H9 (cell line): ENCODE results near the gene IGF2. TPM values are rescaled to one million over a fixed set of nuclear protein-coding genes. Genes with fewer than 3 reads are reported as not detected.

ENCODE experiments used
- DNase-seq: peaks from one replicate; pipeline ENCODE4 v3.0.0-alpha.2; 2017
- H2AFZ ChIP-seq: one replicate; pipeline ENCODE4 v1.6.1; 2013; ENCODE audit warnings: mild to moderate bottlenecking, low read length, control low read depth, moderate library complexity
- H2AK5ac ChIP-seq: 2 replicates; pipeline ENCODE4 v1.6.1; 2013; ENCODE audit warnings: low read length, control low read depth, mixed read lengths; ENCODE audit not compliant: insufficient read length
- H2BK120ac ChIP-seq: one replicate; pipeline ENCODE4 v1.6.1; 2013; ENCODE audit warnings: low read depth, mild to moderate bottlenecking, low read length, control low read depth, inconsistent platforms; ENCODE audit not compliant: poor library complexity, severe bottlenecking
- H2BK12ac ChIP-seq: 2 replicates; pipeline ENCODE4 v1.6.1; 2013; ENCODE audit warnings: low read length, control low read depth, mixed read lengths, low read depth; ENCODE audit not compliant: insufficient read length
- H2BK15ac ChIP-seq: 2 replicates; pipeline ENCODE4 v1.6.1; 2013; ENCODE audit warnings: low read depth, low read length, control low read depth
- H2BK20ac ChIP-seq: one replicate; pipeline ENCODE4 v1.6.1; 2013; ENCODE audit warnings: low read depth, mild to moderate bottlenecking, low read length, control low read depth, inconsistent platforms; ENCODE audit not compliant: poor library complexity, severe bottlenecking
- H2BK5ac ChIP-seq: 2 replicates; pipeline ENCODE4 v1.6.1; 2013; ENCODE audit warnings: low read length, control low read depth, mixed read lengths; ENCODE audit not compliant: insufficient read length
- H3K14ac ChIP-seq: 2 replicates; pipeline ENCODE4 v1.6.1; 2013; ENCODE audit warnings: low read length, control low read depth; ENCODE audit not compliant: insufficient read depth
- H3K18ac ChIP-seq: 2 replicates; pipeline ENCODE4 v1.6.1; 2013; ENCODE audit warnings: low read depth, mild to moderate bottlenecking, mixed read lengths, low read length, control low read depth; ENCODE audit not compliant: insufficient read length
- H3K23ac ChIP-seq: 2 replicates; pipeline ENCODE4 v1.6.1; 2013; ENCODE audit warnings: low read length, control low read depth, mixed read lengths, low read depth; ENCODE audit not compliant: insufficient read length
- H3K23me2 ChIP-seq: 2 replicates; pipeline ENCODE4 v1.6.1; 2013; ENCODE audit warnings: low read depth, mild to moderate bottlenecking, mixed read lengths, low read length, control low read depth; ENCODE audit not compliant: insufficient read length, poor library complexity, severe bottlenecking
- H3K27ac ChIP-seq: 2 replicates; pipeline ENCODE4 v1.5.1; 2013; ENCODE audit warnings: low read length, control low read depth, mixed read lengths, low read depth; ENCODE audit not compliant: insufficient read length
- H3K27me3 ChIP-seq: 2 replicates; pipeline ENCODE4 v1.6.1; 2013; ENCODE audit warnings: low read length, control low read depth, inconsistent platforms; ENCODE audit not compliant: insufficient read depth
- H3K4ac ChIP-seq: 2 replicates; pipeline ENCODE4 v1.6.1; 2013; ENCODE audit warnings: low read depth, mild to moderate bottlenecking, control low read depth, inconsistent platforms, low read length, moderate library complexity
- H3K4me1 ChIP-seq: 2 replicates; pipeline ENCODE4 v1.6.1; 2013; ENCODE audit warnings: low read length, control low read depth, inconsistent platforms; ENCODE audit not compliant: insufficient read depth
- H3K4me2 ChIP-seq: 2 replicates; pipeline ENCODE4 v1.6.1; 2013; ENCODE audit warnings: low read length, control low read depth, mixed read lengths; ENCODE audit not compliant: insufficient read length, insufficient read depth
- H3K56ac ChIP-seq: 2 replicates; pipeline ENCODE4 v1.6.1; 2013; ENCODE audit warnings: low read depth, mild to moderate bottlenecking, mixed read lengths, low read length, control low read depth; ENCODE audit not compliant: insufficient read length
- H3K79me1 ChIP-seq: 2 replicates; pipeline ENCODE4 v1.6.1; 2013; ENCODE audit warnings: low read depth, mild to moderate bottlenecking, moderate library complexity, low read length, control low read depth, inconsistent platforms; ENCODE audit not compliant: insufficient read depth, poor library complexity, severe bottlenecking
- H3K79me2 ChIP-seq: 2 replicates; pipeline ENCODE4 v1.6.1; 2013; ENCODE audit warnings: low read length, control low read depth, inconsistent platforms; ENCODE audit not compliant: insufficient read depth
- H3K9ac ChIP-seq: 2 replicates; pipeline ENCODE4 v1.6.1; 2013; ENCODE audit warnings: low read length, control low read depth, mixed read lengths; ENCODE audit not compliant: insufficient read length; ENCODE audit errors: extremely low read depth
- H3K9me3 ChIP-seq: one replicate; pipeline ENCODE4 v1.6.1; 2013; ENCODE audit warnings: low read depth, low read length, inconsistent platforms; ENCODE audit not compliant: control insufficient read depth
- H3T11ph ChIP-seq: one replicate; pipeline ENCODE4 v1.6.1; 2013; ENCODE audit warnings: mild to moderate bottlenecking, low read length, control low read depth, inconsistent platforms
- H4K20me1 ChIP-seq: one replicate; pipeline ENCODE4 v1.6.1; 2013; ENCODE audit not compliant: control insufficient read depth, insufficient read length, insufficient read depth
- H4K5ac ChIP-seq: 2 replicates; pipeline ENCODE4 v1.6.1; 2013; ENCODE audit warnings: low read depth, mild to moderate bottlenecking, mixed read lengths, low read length, control low read depth; ENCODE audit not compliant: insufficient read length
- H4K8ac ChIP-seq: replicated peaks from 2 replicates; pipeline ENCODE4 v1.6.1; 2013; ENCODE audit warnings: low read length, control low read depth, mixed read lengths, low read depth; ENCODE audit not compliant: insufficient read length
- H4K91ac ChIP-seq: 2 replicates; pipeline ENCODE4 v1.6.1; 2013; ENCODE audit warnings: low read depth, mild to moderate bottlenecking, moderate library complexity, mixed read lengths, low read length, control low read depth; ENCODE audit not compliant: insufficient read length
- H3K27ac Mint-ChIP-seq, 3 experiments: 2 replicates in 2 of 3; 3 replicates in 1 of 3; pipeline ENCODE4 v1.8.0; 2020 to 2021; ENCODE audit warnings: mixed read lengths in 3 of 3, mild to moderate bottlenecking in 1 of 3, moderate library complexity in 1 of 3
- H3K27me3 Mint-ChIP-seq: 2 replicates; pipeline ENCODE4 v1.8.0; 2021; ENCODE audit warnings: low read depth, mild to moderate bottlenecking, moderate library complexity, mixed read lengths
- H3K36me3 Mint-ChIP-seq, 3 experiments: 2 replicates in 2 of 3; 3 replicates in 1 of 3; pipeline ENCODE4 v1.8.0; 2020 to 2021; ENCODE audit warnings: low read depth in 3 of 3, mixed read lengths in 3 of 3; ENCODE audit not compliant: insufficient read depth in 1 of 3
- H3K4me1 Mint-ChIP-seq, 2 experiments: 2 replicates each; pipeline ENCODE4 v1.8.0; 2020; ENCODE audit warnings: mixed read lengths in 2 of 2
- H3K4me3 Mint-ChIP-seq, 2 experiments: 2 replicates in 1 of 2; 3 replicates in 1 of 2; pipeline ENCODE4 v1.8.0; 2020 to 2021; ENCODE audit warnings: mild to moderate bottlenecking in 2 of 2, mixed read lengths in 2 of 2, moderate library complexity in 1 of 2
- H3K9me3 Mint-ChIP-seq, 2 experiments: 2 replicates in 1 of 2; 3 replicates in 1 of 2; pipeline ENCODE4 v1.8.0; 2020; ENCODE audit warnings: mild to moderate bottlenecking in 2 of 2, mixed read lengths in 2 of 2, moderate library complexity in 1 of 2
- CTCF ChIP-seq: fragments of 200-600 bp; sonication (generic); conservative IDR thresholded peaks from 3 replicates; pipeline ENCODE4 v1.8.0; 2021; ENCODE audit warnings: antibody characterized with exemption, mild to moderate bottlenecking
- WGBS: extraction: QIAGEN DNeasy Blood & Tissue Kit; methylation state at CpG from one replicate; pipeline ENCODE4 v1.1.7; 2013; ENCODE audit warnings: missing lambda C conversion rate, low lambda C conversion rate, mixed read lengths; ENCODE audit not compliant: insufficient read length; ENCODE audit errors: extremely low coverage; 5-methylcytosine and 5-hydroxymethylcytosine counted together
- total RNA-seq: library from RNA; stranded (reverse); gene quantifications from 2 replicates; pipeline ENCODE4 v1.2.1, GENCODE V29; 2021

Gene IGF2
- total RNA-seq, 1 experiment from 2014 or later: 2.8 TPM

- H3K79me2 ChIP-seq: no peaks in the 10 kb centered on the region
- peaks cover 2 to 9% of the 10 kb centered on the region in 2 experiments; a peak in 3 of 5 replicates for H3K9me3 Mint-ChIP-seq
- no peak for TF ChIP-seq CTCF
- no peak overlapping the region for H3K18ac ChIP-seq
- H3K14ac ChIP-seq: no peak overlapping the region
- no CpG with 5 or more reads among the region's 12 CpGs for WGBS
- no peak overlapping the region for H3K9ac ChIP-seq
- H3K27me3 Mint-ChIP-seq: peaks cover 94% of the 10 kb centered on the region
- H4K91ac ChIP-seq: no peak overlapping the region
- peaks cover under 1% of the 10 kb centered on the region for H3K23me2 ChIP-seq
- no peak overlapping the region for H2BK120ac ChIP-seq
- peak overlapping the region in 1 of 2 experiments; percentile 62; a peak in 3 of 5 replicates for H3K4me3 Mint-ChIP-seq
- H3K27me3 ChIP-seq: peaks cover 80% of the 10 kb centered on the region
- peak overlapping the region; percentile 25 for H3K4me2 ChIP-seq
- no peak overlapping the region for H2AK5ac ChIP-seq
- no peak overlapping the region for H3K4ac ChIP-seq
- H3K27ac Mint-ChIP-seq: no peak overlapping the region
- no peak overlapping the region for H3K56ac ChIP-seq
- no peak overlapping the region for H2BK12ac ChIP-seq
- no peak overlapping the region for H2BK20ac ChIP-seq
- H3K27ac ChIP-seq: no peak overlapping the region
- no peaks in the 10 kb centered on the region for H3K4me1 ChIP-seq
- no peak overlapping the region for H4K8ac ChIP-seq
- H2BK5ac ChIP-seq: no peak overlapping the region
- no peak overlapping the region for H3K23ac ChIP-seq
- H2AFZ ChIP-seq: no peak overlapping the region
- H3K9me3 ChIP-seq: no peaks in the 10 kb centered on the region
- H3K36me3 Mint-ChIP-seq: no peaks in the 10 kb centered on the region; a peak in 1 of 7 replicates
- peaks cover 2% of the 10 kb centered on the region for H4K20me1 ChIP-seq
- no peak for DNase-seq
- H3K4me1 Mint-ChIP-seq: peaks cover 8 to 25% of the 10 kb centered on the region in 2 experiments; a peak in 3 of 4 replicates
- H2BK15ac ChIP-seq: no peak overlapping the region
- no peak overlapping the region for H4K5ac ChIP-seq
- H3K79me1 ChIP-seq: no peaks in the 10 kb centered on the region
- no peak overlapping the region for H3T11ph ChIP-seq
These were observed 4.2 kb upstream of the IGF2 start for GRCh38 chr11:2143477-2143798.
